ENCODE data around the gene CSNK1A1.
A peak's percentile ranks its signal among the peaks of the same experiment; 100 is the strongest.

CSNK1A1 gene

DNA sequence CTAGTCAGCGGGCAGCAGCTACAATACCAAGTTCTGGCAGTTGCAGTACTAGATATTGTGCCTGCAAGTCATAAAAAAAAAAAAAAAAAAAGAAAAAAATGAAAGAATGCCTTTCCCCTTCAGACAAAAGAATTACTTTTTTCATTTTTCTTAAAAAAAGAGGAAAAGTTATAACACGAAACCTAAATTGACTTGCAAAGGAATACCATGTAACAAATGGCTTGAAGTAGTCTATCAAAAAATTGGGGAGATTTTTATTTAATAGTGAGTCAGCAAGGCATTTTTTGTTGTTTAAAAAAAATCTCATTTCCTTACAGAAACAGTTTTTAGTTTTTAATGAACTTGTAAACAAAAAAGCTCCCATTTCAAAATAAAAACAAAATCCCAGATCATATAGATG lies 55.6 kb downstream of the CSNK1A1 start:
- no peak for DNase-seq (ENCODE audit: insufficient read length, low spot score)
- no peak for FAIRE-seq

DNA sequence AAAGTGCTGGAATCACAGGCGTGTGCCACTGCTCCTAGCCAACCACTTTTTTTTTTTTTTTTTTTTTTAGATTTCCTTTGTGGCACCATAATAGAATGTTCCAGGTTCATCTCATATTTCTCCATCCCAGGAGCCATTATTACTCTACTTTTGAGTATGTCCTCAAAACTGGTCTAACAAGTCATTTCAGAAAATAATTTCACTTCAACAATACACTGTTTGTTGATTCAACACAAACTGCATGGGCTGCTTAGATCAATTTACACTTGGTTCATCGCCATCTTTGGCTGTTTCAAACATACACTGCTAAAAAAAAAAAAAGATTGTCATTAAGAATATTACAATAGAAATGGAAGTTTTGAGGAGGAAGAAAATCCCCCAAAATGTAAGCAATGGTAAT lies 57.9 kb downstream of the CSNK1A1 start:
- FAIRE-seq (no peak), DNase-seq (ENCODE audit: insufficient read length, low spot score) (no peak)

DNA sequence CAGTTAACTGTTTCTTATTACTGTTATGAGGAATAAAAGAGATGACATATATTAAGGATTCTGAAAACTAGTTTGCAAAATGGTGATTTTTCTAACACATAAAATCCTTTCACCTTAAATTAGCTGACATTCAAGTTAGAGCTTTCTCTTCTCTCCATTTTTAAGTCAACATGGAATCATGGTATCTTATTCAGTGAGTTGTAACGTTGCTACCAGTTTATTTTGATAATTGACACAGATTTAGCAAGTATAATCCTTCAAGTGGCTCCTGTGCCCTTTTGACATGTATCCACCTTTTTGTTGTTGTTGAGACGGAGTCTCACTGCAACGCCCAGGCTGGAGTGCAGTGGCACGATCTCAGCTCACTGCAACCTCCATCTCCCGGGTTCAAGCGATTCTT lies 58.5 kb downstream of the CSNK1A1 start:
- DNase-seq (ENCODE audit: insufficient read length, low spot score) (no peak), FAIRE-seq (no peak)

DNA sequence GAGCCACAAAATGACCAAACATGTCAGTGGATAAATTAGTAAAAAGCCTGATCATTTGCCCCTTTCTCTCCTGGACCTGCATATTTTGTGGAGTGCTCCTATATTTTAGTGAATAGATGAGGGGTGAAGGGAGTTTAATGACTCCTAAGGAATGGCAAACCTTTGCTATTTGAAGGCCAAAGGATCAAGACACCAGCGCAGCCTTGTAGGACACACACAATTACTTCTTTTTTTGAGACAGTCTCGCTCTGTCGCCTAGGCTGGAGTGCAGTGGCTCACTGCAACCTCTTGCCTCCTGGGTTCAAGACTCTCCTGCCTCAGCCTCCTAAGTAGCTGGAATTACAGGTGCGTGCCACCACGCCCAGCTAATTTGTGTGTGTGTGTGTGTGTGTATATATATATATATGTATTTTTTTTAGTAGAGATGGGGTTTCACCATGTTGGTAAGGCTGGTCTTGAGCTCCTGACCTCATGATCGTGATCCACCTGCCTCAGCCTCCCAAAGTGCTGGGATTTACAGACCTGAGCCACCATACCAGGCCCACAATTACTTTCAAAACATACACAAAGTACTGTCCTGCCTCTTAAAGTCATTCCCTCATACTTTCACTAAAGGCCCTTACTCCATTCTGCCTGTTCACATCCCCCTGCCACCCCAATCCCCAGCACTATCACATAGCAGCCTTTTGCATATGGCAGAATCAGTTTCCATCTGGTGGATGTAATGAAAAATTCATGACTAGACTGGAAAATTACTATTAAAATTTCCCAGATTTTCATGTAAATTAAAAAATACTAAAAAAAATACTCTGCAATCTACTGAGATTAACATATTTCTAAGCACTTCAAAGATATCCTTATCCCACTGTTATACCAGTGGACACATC lies 60.4 kb downstream of the CSNK1A1 start:
- no peak for FAIRE-seq
- no peak for DNase-seq (ENCODE audit: insufficient read length, low spot score)

DNA sequence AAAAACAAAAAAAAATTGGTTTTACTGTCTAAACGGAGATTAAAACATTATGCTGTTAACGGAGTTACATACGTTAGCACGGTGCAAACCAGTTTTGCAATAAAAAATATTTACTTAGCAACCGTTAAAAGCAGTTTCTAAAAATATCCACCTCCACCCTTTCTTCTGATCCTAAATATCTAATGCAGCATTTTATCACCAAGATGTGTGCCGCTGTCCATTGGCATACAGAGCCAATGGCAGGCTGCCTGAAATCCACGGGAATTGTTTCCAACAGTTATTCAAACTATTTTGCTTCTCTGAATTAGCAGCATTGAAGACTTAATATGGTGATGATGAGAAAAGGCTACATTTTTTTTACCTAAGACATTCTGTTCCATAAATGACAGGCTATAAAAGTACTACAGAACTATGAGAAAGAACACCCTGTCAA lies 61.6 kb downstream of the CSNK1A1 start:
- FAIRE-seq, result no peak
- DNase-seq (ENCODE audit: insufficient read length, low spot score), result no peak

- FAIRE-seq, result no peak
- DNase-seq (ENCODE audit: insufficient read length, low spot score), result no peak
Observed at GRCh38 chr5:149488645-149489306, 62.5 kb downstream of the CSNK1A1 start.

DNA sequence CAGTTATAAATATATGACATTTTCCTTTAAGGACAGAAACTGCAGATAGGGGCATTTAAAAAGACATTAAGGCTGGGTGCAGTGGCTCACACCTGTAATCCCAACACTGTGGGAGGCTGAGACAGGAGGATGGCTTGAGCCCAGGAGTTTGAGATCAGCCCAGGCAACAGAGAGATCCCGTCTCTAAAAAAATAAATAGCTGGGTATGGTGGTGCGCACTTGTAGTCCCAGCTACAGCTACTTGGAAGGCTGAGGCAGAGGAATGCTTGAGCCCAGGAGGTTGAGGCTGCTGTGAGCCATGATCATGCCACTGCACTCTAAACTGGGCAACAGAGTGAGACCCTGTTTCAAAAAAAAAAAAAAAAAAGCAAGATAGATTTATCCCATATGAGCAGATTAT lies 63.6 kb downstream of the CSNK1A1 start:
- no peak for DNase-seq (ENCODE audit: insufficient read length, low spot score)
- FAIRE-seq, result no peak

GRCh38 chr5:149486726-149487635 lies 64.3 kb downstream of the CSNK1A1 start:
- DNase-seq (ENCODE audit: insufficient read length, low spot score), result no peak

DNA sequence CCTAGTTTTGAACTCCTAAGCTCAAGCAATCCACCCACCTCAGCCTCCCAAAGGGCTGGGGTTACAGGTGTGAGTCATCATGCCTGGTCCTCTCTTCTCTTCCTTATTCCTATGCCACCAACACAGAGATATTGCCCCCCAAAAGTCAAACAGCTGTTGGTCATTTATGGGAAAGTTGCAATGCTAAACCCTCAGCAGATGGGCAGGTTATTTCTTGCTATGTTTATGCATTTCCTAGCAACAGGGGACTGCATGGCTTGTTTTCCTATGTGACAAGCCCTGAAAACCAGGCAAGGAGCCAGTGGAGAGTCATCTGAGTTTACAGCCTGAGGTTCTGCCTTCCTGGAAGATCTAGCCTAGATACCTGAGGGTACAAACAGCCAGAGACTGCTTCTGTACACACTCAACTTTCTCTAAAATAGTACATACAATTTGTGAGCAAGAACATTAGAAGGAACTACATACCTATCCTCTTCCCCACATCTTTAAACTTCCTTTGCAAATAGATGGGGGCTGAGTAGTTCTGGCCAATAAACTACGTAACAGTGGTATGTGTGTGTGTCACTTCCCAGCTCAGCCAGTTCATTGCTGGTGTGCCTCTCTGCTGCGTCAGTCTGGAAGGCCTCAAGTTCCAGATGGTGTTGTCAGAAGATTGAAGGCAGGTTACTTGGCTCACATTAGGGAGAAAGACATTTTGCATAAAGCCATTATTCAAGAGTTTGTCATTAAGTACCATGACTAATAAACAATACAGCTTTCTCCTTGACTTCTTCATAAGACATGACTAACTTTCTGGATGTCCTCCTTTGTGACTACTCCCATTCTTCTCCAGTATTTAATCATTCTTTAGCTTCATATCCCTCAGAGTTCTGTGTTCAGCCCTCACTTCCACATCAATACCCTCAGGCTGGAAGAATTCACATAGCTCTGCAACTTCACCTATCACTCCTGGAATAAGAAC lies 65.3 kb downstream of the CSNK1A1 start:
- DNase-seq (ENCODE audit: insufficient read length, low spot score) (peak; percentile 83), FAIRE-seq (peak; percentile 85)

More at GRCh38 chr5:149486726-149487635, 64.3 kb downstream of the CSNK1A1 start:
- FAIRE-seq, result no peak

- FAIRE-seq, result no peak
Observed at GRCh38 chr5:149481485-149481884, 69.8 kb downstream of the CSNK1A1 start.

DNA sequence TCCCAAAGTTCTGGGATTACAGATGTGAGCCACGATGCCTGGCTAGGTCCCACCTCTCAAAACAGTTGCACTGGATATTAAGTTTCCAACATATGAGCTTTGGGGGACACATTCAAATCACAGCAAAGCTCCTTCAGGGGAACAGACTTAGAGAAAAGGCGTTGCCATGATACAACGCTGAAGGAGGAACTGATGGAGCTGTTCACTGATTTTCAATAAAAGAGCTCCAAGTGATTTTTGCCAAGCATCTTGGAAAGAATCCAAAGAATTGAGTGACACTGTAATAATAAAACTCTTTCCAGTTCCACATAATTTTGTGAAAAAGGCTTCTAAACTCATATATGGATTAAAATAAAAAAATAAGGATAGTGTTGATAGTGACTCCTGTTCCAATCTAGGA lies 72.5 kb downstream of the CSNK1A1 start:
- FAIRE-seq (no peak), DNase-seq (ENCODE audit: insufficient read length, low spot score) (no peak)

More at GRCh38 chr5:149481485-149481884, 69.8 kb downstream of the CSNK1A1 start:
- DNase-seq (ENCODE audit: insufficient read length, low spot score), result no peak

DNA sequence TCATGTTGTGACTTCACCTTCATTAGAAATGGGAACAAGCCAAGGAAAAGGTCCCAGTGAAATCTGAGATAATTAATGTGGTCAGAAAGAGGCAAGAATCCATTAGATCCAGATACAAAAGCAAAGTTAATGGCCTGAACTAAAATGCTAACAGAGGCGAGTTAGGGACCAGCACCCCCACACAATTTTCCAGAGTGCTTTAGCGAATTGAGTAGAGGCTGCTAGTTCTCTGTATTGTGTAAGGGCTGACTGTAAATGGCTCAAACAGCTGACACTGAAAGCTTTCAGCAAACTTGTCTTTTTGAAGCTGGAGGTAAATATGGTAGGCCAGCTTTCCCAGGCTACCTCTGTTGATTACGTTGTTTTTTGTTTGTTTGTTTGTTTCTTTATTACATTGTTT lies 75.5 kb downstream of the CSNK1A1 start:
- FAIRE-seq (no peak), DNase-seq (ENCODE audit: insufficient read length, low spot score) (no peak)

DNA sequence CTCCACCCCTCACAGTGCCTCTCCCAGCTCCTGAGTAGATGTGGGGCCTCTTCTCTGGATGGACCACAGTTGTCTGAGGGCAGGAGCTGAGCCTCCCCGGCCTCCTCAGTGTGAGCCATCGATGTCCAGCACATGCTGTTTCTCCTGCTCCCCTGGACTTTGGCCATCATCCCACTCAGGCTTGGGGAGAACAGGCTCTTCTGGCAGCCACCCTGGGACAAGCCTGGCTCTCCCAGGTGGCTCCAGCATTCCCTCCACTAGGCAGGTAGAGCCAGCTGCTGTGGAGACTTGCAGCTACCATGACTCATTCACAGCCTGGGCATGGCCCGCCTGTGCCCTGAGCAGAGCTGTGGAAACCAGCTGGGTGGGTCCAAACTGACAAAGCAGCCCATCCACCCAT lies 77.0 kb downstream of the CSNK1A1 start:
- DNase-seq (ENCODE audit: insufficient read length, low spot score), result no peak

GRCh38 chr5:149473441-149473840 lies 77.8 kb downstream of the CSNK1A1 start:
- DNase-seq (ENCODE audit: insufficient read length, low spot score) (no peak), FAIRE-seq (no peak)

More for the DNA sequence above, 77.0 kb downstream of the CSNK1A1 start:
- FAIRE-seq, result no peak

DNA sequence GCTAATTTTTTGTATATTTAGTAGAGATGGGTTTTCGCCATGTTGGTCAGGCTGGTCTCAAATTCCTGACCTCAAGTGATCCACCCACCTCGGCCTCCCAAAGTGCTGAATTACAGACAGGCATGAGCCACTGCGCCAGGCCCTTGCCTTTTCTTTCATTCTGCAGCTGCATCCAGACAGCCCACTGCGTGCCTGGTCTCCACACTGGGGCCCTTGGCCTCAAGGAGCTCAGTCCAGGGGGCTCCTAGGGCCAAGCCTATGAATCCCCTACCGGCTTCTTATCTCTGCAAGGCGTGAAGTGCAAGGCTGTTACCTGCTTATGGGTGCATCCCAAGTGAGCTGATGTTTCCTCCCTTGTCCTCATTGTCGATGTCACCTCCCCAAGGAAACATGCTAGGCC lies 78.8 kb downstream of the CSNK1A1 start:
- FAIRE-seq, result no peak
- DNase-seq (ENCODE audit: insufficient read length, low spot score), result no peak

DNA sequence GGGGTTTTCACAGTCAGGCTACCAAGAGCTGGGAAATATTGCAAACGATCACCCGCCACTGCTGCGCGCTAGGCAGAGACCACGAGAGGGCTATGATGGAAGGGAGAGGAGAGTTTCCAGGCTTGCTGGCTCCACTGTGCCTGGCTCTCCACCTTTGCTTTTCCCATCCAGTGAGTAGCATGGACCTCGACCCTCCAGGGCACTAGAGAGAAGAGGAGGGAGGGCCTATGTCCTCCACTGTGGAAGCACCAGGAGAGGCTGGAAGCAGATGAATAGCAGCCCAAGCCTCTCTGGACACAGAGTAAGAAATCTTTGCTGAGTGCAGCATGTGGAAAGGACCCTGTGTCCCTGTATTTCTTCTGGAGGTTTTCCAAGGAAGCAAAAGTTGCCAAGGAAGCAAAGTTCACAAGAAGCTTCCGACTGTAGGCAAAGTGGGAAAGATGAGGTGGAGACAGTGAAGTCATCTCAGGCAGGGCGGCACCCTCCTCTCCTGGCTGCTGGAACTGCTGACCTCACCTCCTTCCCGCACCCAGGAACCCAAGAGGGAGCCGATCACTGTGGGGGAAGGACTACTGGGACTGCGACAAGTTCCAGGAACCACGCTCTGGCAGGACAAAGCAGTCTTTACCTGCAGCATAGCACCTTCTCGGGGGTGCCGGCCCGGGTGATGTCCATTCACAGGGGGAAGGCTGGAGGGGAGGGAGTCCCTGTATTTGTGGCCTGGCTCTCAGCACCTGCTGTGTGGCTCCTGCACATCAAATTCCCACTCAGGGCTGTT lies 79.6 kb downstream of the CSNK1A1 start:
- DNase-seq (ENCODE audit: insufficient read length, low spot score), result no peak
- no peak for FAIRE-seq

DNA sequence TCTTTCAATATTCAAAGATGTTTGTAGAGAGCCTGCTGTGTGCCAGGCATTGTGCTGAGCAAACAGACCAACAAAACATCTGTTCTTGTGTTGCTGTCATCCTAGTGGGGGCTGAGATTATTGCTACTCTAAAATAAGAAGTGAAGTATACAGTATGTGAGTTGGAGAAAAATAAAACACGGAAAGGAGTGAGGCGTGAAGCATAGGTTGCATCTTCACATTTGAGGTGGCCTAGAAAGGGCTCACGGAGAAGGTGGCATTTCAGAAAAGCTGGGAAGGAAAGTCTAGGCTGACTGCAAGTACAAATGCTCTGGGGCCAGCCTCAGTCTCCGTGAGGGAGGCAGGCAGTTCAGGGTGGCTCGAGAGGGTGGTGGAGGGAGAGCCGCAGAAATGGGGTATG lies 80.3 kb downstream of the CSNK1A1 start:
- FAIRE-seq, result no peak
- no peak for DNase-seq (ENCODE audit: insufficient read length, low spot score)

DNA sequence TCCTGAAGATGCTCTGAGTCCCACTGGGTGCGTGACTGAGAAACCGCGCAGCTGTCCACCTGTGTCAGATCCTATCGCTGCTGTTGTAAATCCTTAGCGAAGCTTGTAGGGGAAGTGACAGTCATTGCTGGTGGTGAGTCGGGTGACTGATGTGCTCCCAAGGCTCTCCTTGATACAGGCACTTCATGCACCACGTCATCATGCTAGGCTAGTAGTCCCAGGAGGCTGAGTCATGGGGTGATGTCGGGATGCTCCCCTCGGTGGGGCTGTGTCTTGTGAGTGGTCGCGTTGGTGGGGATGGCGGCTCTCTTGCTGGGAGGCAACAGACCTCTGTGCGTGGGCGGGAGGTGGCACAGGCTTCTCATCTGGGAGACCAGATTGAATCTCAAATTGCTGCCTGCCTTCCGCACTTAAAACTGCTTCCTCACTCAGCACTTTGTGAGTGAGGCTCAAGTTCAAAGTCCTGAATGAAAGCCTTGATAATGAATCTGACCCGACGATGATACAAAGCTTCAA lies 84.7 kb downstream of the CSNK1A1 start:
- DNase-seq (ENCODE audit: insufficient read length, low spot score), result peak; percentile 89
- FAIRE-seq, result peak; percentile 70
